HG02870 (cell line): ENCODE results near the gene BCL11B.
"Not testable (repeated sequence)": the region's sequence is repeated elsewhere in the genome, so short reads cannot be mapped to it uniquely, and the experiment has no call there.

ENCODE experiments used
- ATAC-seq: cut with Tn5 transposase; IDR thresholded peaks from one replicate; pipeline ENCODE4 v1.9.1; 2021; ENCODE audit warnings: mild to moderate bottlenecking, moderate library complexity; ENCODE audit not compliant: unreplicated experiment

BCL11B gene

DNA sequence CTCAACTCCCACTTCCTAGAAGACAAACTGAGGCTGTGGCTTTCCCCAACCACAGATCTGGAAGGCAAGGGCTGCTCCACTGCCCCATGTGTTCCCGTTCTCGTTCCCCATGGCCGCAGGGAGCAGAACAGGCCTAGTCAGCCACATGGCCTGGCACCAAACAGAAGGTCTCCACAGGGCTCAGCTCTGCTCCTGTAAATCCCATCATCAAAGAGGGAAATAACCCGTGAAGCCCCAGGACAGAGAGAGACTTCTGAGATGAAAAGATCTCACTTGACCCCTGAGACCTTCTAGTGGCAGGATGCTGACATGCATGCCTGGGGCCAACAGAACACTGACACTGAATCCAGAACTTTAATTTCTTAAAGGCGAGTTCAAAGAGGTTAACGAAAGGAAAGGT is 68.9 kb downstream of the BCL11B start:
- no peak for ATAC-seq

GRCh38 chr14:99202516-99202915 is 69.5 kb downstream of the BCL11B start:
- ATAC-seq, result no peak

- ATAC-seq, result no peak
Observed at GRCh38 chr14:99201351-99202073, 70.5 kb downstream of the BCL11B start.

DNA sequence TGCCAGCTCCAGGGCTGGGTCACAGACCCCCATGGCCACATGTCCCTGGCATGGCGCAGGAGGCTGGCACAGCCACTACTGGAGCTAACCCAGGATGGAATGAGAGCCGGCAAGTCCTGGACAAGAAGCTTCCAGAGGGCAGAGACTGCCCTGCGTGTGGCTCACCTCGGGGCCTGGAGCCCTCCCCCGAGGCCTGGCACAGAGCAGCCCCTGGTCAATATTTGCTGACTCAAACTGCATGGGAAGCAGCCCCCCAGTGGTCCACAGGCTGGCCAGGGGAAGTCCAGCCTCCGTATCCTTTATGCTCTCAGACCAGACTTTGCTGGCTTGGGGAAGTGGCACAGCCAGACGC is 71.4 kb downstream of the BCL11B start:
- ATAC-seq, result no peak

GRCh38 chr14:99199846-99200653 is 71.9 kb downstream of the BCL11B start:
- ATAC-seq, result no peak

DNA sequence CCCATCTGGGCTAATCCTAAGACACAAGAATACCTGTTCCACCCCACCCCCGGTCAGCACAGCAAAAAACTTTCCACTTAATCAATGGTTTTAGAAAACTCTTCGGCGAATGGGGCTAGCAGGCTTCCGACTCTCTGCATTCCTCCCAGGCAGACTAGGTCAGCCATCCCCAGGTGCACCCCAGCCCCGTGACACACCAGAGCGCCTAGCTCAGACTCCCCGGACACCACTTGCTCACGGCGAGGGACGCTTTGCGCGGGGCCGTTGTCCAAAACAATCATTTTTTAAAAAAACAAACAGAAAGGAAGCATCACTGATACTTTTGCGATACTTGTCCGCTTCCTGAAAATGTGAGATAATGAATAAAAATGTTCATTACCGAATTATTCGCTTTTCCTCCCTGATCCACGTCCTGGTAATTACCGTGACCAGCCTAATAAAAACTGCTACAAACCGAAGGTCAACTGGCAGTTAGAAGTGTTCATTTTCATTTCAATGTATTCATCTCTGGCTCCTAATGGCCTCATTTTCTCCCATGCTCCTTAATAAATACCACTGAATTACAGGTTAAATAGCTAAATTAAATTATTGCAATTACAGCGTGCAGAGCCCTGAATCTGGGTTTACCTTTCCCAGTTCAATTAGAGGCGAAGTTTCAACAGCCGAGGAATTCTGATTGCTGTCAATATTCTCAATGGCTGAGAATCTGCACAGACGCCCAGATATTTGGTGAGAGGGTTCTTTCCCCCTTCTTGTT is 73.1 kb downstream of the BCL11B start:
- no peak for ATAC-seq

DNA sequence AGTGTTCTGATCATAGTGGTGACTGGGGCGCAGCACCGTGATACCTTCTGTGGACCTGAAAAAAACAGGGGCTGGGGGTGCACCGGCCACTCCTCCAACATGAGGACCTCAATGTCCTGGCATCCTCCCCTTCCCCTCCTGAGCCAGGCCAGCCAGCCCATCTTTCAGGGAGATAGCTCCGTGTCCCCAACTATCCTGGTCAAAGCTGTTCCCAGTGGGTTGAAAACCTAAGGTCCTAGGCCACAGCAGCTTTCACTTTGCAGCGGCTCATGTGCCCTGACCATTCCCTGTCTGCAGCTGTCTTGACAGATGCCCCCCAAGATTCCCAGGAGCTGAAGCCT is 75.7 kb downstream of the BCL11B start:
- ATAC-seq, result no peak

GRCh38 chr14:99195602-99196309 is 76.2 kb downstream of the BCL11B start:
- ATAC-seq, result no peak

GRCh38 chr14:99194736-99195135 is 77.3 kb downstream of the BCL11B start:
- ATAC-seq, result no peak

DNA sequence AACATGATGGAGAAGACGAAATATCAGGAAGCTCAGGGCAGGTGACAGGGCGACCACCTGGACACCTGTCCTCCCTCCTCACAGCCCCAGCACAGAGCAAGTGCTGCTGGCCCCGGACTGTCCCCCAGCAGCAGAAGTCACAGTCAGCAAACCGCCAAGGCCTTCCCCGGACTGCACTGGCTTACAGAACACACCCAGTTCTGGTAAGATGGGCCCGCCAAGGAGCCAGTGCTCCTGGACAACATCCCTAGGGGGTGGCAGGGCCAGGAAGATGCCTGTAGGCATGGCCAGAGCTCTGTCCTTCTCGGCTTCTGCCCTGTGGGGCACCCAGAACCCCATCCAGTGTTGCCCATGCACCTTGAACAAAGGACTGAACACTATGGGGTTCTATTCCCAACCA is 77.9 kb downstream of the BCL11B start:
- ATAC-seq, result no peak

- no peak for ATAC-seq
Observed at GRCh38 chr14:99192830-99193229, 79.2 kb downstream of the BCL11B start.

DNA sequence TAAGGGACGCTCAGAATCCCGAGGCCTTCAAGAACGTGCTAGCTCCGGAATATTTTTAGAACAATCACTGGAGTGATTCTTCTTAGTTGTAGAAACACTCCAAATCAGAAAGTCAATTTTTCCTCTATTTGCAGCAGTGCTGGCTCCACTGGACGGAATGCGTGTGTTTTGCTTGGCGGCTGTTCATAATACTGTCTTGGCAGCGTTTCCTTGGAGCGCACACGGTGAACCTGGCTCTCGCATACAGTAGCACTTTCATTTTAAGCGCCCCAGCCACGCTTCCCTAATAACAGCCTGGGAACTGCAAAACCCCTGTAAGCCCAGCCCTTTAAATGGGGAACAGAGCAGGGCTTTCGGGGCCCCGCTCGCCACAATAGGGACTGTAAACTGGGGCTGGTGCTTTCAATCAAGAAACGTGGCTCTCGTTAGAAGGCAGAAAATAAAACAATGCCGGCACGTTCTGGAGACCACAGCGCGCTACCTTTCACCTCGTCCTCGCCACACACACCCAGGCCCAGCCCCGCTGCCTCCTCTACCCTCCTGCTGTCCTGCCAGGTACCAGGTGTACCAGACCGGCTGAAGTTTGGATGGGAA is 79.9 kb downstream of the BCL11B start:
- ATAC-seq, result no peak

DNA sequence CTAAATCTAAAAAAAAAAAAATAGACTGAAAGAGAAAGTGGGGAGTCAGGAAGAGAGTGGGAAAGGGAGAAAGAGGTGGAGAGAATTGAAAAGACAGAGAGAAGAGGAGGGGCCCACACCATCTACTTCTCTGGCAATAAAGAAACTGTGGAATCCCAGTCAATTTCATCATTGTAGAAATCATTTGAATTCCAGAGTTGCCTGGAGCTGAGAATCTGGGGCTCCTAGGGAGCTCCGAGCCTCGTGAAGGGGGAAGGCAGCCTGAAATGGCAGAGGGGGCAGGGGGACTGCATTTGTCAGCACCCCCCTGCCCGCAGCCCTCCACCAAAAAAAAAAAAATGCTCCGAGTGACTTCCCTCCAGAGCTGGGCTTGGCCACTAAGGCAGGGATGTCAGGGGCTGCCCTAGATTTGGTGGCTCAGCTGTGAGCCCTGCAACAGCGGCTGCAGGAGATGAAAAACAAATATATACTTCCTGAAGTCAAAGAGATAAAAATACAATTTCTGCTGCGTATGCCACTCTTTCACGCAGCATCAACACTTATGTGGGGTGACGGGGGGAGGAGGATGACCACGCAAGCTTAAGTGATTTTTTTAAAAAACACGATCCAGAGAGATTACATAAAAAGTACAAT is 80.5 kb downstream of the BCL11B start:
- ATAC-seq, result no peak

- no peak for ATAC-seq
Observed at GRCh38 chr14:99190696-99191394, 81.2 kb downstream of the BCL11B start.

DNA sequence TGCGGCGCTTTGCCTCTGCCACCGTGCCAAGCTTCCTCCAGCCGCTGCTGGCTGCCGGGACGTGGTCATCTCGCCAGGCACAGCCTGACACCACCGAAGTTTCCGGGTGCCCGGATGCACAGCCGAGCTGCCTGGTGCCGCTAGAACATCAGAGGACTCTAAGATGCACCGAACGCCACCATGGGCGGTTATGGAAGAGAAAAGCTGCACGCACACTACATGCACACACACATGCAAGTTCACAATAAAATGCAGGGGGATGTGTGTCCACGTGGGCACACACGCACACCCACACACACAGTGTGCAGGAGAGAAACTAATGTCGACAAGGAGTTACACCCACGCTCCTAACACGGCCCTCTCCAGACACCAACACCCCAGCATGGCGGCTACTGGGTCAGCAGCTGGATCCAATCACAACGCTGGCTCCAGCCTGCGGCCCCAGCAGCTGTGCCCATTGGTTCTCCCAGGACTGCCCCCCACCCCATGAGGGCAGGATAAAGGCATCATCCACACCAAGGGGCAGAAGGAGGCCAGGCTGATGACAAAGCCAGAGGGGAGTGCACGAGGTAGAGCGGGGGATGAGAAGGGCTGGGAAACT is 82.7 kb downstream of the BCL11B start:
- ATAC-seq, result no peak

DNA sequence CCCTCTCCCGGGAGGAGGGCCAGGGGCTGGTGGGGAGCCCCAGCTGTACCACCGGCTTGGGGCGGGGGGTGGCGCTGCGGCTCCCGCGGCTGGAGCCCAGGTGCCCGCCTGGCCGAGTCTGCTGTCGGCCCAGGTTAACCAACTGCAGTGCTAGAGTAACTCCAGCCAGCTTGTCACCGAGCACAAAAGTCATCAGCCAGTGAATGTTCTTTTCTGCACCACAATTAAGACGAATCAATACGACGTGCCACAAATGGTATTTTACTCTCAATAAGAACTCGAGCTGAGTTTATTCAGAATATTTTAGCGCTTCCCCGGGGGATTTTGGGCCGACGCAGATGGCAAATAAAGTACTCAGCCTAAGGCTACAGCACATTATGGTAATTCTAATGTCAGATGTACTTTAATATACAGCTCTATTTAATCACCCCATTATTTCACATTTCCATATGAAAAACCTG is 83.2 kb downstream of the BCL11B start:
- ATAC-seq, result no peak

DNA sequence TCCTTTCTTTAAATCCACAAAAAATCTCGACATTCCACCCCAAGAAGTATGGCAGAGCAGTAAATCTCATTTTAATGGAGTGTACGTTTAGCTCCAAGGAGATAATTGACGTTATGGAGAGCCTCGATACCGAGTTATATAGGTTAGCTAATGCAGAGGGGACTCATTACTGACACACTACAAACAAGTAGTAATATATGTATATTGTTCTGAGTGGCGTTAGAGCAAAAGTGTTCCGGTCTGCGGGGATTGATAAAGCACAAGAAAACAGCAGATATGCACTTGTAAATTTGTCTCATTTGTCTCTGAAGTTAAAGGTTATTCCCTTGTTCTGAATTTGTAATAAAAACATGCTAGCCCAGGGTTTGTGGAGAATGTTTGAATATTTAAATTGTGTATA is 84.1 kb downstream of the BCL11B start:
- ATAC-seq, result no peak

GRCh38 chr14:99186956-99187690 is 84.9 kb downstream of the BCL11B start:
- no peak for ATAC-seq

GRCh38 chr14:99186336-99186735 is 85.7 kb downstream of the BCL11B start:
- not testable (repeated sequence) for ATAC-seq
